Endodermal cell (in vitro differentiated cells): ENCODE measurements around the gene CCND1. TPM values are rescaled to one million over a fixed set of nuclear protein-coding genes. Genes with fewer than 3 reads are reported as not detected.

Source experiments
- DNase-seq: peaks from one replicate; pipeline ENCODE4 v3.0.0-alpha.2; 2017
- H3K27ac ChIP-seq: 2 replicates; pipeline ENCODE4 v1.5.1; 2013; ENCODE audit warnings: mild to moderate bottlenecking, low read depth, low read length, moderate library complexity
- H3K27me3 ChIP-seq: 2 replicates; pipeline ENCODE4 v1.6.1; 2013; ENCODE audit warnings: mild to moderate bottlenecking, low read length, moderate library complexity; ENCODE audit not compliant: insufficient read depth, control insufficient read depth, poor library complexity, severe bottlenecking
- H3K36me3 ChIP-seq: 2 replicates; pipeline ENCODE4 v1.7.0; 2013; ENCODE audit warnings: mild to moderate bottlenecking, low read length, moderate library complexity; ENCODE audit not compliant: control insufficient read depth, insufficient read depth
- H3K4me1 ChIP-seq: one replicate; pipeline ENCODE4 v1.7.0; 2013; ENCODE audit warnings: low read length; ENCODE audit not compliant: control insufficient read depth, insufficient read depth
- H3K4me3 ChIP-seq: 2 replicates; pipeline ENCODE4 v1.5.1; 2013; ENCODE audit warnings: mild to moderate bottlenecking, low read length, moderate library complexity
- H3K9ac ChIP-seq: 2 replicates; pipeline ENCODE4 v1.6.1; 2013; ENCODE audit warnings: mild to moderate bottlenecking, low read length, moderate library complexity; ENCODE audit not compliant: poor library complexity, severe bottlenecking; ENCODE audit errors: extremely low read depth
- H3K9me3 ChIP-seq: 2 replicates; pipeline ENCODE4 v1.6.1; 2013; ENCODE audit warnings: mild to moderate bottlenecking, low read length, moderate library complexity; ENCODE audit not compliant: control insufficient read depth
- H3K27ac Mint-ChIP-seq: 2 replicates; pipeline ENCODE4 v1.8.0; 2020; ENCODE audit warnings: mixed read lengths
- H3K27me3 Mint-ChIP-seq: 2 replicates; pipeline ENCODE4 v1.8.0; 2021; ENCODE audit warnings: mild to moderate bottlenecking, mixed read lengths; ENCODE audit not compliant: insufficient read depth
- H3K36me3 Mint-ChIP-seq: 2 replicates; pipeline ENCODE4 v1.8.0; 2020; ENCODE audit warnings: low read depth, mixed read lengths
- H3K4me1 Mint-ChIP-seq: 2 replicates; pipeline ENCODE4 v1.8.0; 2020; ENCODE audit warnings: mixed read lengths
- H3K4me3 Mint-ChIP-seq: 2 replicates; pipeline ENCODE4 v1.8.0; 2020; ENCODE audit warnings: mild to moderate bottlenecking, moderate library complexity, mixed read lengths
- H3K9me3 Mint-ChIP-seq: 2 replicates; pipeline ENCODE4 v1.8.0; 2020; ENCODE audit warnings: mild to moderate bottlenecking, mixed read lengths
- CTCF ChIP-seq: fragments of 200-600 bp; sonication (generic); conservative IDR thresholded peaks from 2 replicates; pipeline ENCODE4 v1.5.0; 2021; ENCODE audit warnings: antibody characterized with exemption, mild to moderate bottlenecking
- WGBS, 2 experiments: methylation state at CpG; one replicate each; pipeline versions ENCODE4 v1.1.5 to v1.1.7; 2013; ENCODE audit warnings: missing lambda C conversion rate in 2 of 2, mixed read lengths in 1 of 2; ENCODE audit not compliant: insufficient coverage in 1 of 2, insufficient read length in 1 of 2; 5-methylcytosine and 5-hydroxymethylcytosine counted together
- total RNA-seq, 2 donors: library from RNA; stranded (reverse); fragmentation: NEBNext Ultra II Directional in 1 of 2; extraction: Animal tissue kit (Norgen Biotek cat#: 25700) in 1 of 2; gene quantifications; 2 replicates in 1 of 2; 3 replicates in 1 of 2; pipeline ENCODE4 v1.2.1, GENCODE V29; 2021

The CCND1 gene
- total RNA-seq, 2 donors from 2014 or later, result 65.7 to 214 TPM

DNA sequence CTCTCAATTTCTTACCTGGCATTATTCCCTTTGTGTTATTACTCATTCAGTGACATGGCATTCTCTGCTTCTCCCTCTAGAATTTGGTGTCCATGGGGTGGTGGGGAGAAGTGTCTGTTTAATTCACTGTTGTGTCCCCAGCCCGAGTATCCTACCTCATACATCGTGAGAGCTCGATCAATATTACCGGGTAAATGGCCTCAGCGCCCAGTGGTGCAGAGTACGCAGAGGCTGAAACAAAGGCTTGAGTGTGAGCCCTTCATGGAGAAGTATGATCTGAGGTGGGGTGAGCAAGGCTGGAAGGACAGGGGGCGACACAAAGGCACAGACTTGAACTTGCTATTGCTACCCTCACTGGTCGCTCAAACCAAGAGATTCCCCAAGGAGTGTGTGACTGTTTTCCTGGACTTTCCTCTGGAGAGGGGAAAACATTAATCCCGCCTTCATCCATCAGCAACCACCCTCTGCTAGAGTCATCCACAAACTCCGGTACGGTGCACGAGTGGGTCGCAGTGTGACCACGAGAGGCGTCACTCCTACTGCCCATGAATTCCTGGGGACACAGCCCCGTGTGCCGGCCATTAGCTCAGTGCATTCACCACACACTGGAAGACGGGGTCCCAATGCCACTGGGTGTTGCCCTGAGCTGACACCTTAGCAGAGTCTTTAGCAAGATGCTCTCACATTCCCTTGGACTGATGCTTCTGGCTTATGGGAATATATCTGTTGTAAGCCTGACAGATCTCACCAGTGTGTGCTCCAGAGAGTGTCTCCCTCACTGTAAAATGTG lies 35.0 kb upstream of the CCND1 start:
- Mint-ChIP-seq H3K27ac (no peak overlapping the region), H3K9me3 (peaks cover 32% of the 10 kb centered on the region), H3K27me3 (peaks cover 27% of the 10 kb centered on the region), H3K4me1 (peaks cover 16% of the 10 kb centered on the region), H3K4me3 (no peak overlapping the region), H3K36me3 (no peaks in the 10 kb centered on the region)
- Histone ChIP-seq H3K36me3 (no peaks in the 10 kb centered on the region), H3K9ac (no peak overlapping the region), H3K27ac (no peak overlapping the region), H3K4me3 (no peak overlapping the region), H3K27me3 (no peaks in the 10 kb centered on the region), H3K9me3 (peaks cover 19% of the 10 kb centered on the region), H3K4me1 (no peaks in the 10 kb centered on the region)
- TF ChIP-seq CTCF, result no peak
- peak; percentile 35 for DNase-seq
- 90 to 92% methylated on average over 7 to 18 of the region's 18 CpGs for WGBS, 2 experiments

DNA sequence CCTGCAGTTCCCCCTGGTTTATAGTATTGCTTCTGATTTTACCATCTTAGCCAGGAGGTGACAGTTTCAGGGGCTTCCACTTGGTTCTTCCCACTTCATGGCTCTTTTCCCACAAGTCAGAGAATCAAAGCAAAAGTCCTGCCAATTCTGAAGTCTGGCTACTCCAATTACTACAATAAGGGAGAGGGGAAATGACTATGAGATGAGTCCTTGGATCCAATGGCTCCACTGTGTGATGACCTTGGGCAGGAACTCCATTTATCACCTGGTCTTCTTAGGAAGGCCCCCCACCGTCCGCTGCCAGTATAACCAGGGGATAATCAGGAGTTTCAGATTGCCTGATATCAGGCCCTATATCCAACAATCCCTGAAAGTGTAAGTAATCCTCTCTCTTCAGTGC lies 31.6 kb upstream of the CCND1 start:
- Mint-ChIP-seq H3K36me3 (no peaks in the 10 kb centered on the region), H3K27ac (no peak overlapping the region), H3K4me3 (no peak overlapping the region), H3K4me1 (peaks cover 1% of the 10 kb centered on the region), H3K27me3 (peaks cover 28% of the 10 kb centered on the region), H3K9me3 (peaks cover 26% of the 10 kb centered on the region)
- no peaks in the 10 kb centered on the region for H3K27me3 ChIP-seq
- H3K4me3 ChIP-seq, result no peak overlapping the region
- no peak for TF ChIP-seq CTCF
- peak; percentile 18 for DNase-seq
- no peaks in the 10 kb centered on the region for H3K36me3 ChIP-seq
- no peak overlapping the region for H3K9ac ChIP-seq
- H3K27ac ChIP-seq, result no peak overlapping the region
- H3K4me1 ChIP-seq, result no peaks in the 10 kb centered on the region
- H3K9me3 ChIP-seq, result peaks cover 19% of the 10 kb centered on the region
- 72 to 95% methylated on average over 2 of the region's 2 CpGs for WGBS, 2 experiments

DNA sequence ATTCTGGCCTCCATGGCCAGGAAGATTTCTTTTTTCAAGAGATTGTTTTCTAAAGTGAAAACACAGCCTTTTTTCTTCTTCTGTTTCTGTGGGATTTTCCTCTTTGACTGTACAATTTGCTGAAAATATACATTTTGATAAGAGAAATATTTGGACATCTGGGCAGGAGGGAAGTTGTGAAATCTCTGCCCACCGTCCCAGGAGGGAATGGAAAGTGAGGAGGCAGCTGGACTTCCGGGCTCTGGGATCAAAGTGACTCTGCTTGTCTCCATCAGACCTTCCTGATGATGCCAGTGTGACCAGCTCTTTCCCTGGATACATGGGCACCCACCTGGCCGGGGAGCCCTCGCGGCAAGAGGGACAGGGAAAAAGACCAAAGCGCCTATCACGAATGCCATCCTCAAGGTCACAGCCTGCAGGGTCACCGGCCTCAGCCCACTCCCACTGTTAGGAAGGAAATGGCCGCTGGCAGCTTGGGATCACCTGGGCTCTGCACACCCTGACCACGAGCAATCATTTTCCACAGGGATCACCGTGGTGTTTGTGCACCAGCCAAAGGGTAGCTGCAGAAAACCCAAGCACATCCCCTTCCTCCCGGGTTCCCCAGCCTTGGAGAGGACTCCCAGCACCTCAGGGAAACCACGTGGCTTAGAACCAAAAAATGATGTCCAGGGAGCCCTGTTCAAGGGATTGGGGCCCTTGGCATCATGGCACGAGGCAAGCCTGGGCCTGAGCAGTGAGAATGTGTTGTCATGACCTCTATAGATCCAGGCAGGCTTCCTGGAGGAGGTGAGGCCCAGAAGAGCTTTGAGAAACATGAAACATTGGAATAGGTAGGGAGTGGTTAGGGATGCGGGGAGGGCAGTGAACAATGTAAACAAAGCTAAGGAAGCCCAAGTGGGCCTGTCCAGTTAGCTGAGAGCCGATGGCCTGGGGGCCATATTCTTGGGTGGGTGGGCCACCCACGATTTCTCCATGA lies 29.1 kb upstream of the CCND1 start:
- H3K4me1 ChIP-seq, result no peaks in the 10 kb centered on the region
- Mint-ChIP-seq H3K27ac (no peak overlapping the region), H3K9me3 (peaks cover 26% of the 10 kb centered on the region), H3K4me1 (peaks cover 2% of the 10 kb centered on the region), H3K27me3 (peaks cover 25% of the 10 kb centered on the region), H3K4me3 (no peak overlapping the region), H3K36me3 (no peaks in the 10 kb centered on the region)
- no peak overlapping the region for H3K4me3 ChIP-seq
- no peak overlapping the region for H3K27ac ChIP-seq
- no peaks in the 10 kb centered on the region for H3K36me3 ChIP-seq
- TF ChIP-seq CTCF, result no peak
- H3K27me3 ChIP-seq, result no peaks in the 10 kb centered on the region
- DNase-seq, result peak; percentile 34
- no peak overlapping the region for H3K9ac ChIP-seq
- 76 to 88% methylated on average over 13 to 17 of the region's 17 CpGs for WGBS, 2 experiments
- peaks cover 19% of the 10 kb centered on the region for H3K9me3 ChIP-seq
